Measurements from ENCODE around the gene HMOX2. TPM values are rescaled to one million over a fixed set of nuclear protein-coding genes. Genes with fewer than 3 reads are reported as not detected.

HMOX2 gene
- polyA plus RNA-seq, 2 of the 4 experiments (the other 2 are of a cell fraction), result 35.4 to 47.7 TPM

DNA sequence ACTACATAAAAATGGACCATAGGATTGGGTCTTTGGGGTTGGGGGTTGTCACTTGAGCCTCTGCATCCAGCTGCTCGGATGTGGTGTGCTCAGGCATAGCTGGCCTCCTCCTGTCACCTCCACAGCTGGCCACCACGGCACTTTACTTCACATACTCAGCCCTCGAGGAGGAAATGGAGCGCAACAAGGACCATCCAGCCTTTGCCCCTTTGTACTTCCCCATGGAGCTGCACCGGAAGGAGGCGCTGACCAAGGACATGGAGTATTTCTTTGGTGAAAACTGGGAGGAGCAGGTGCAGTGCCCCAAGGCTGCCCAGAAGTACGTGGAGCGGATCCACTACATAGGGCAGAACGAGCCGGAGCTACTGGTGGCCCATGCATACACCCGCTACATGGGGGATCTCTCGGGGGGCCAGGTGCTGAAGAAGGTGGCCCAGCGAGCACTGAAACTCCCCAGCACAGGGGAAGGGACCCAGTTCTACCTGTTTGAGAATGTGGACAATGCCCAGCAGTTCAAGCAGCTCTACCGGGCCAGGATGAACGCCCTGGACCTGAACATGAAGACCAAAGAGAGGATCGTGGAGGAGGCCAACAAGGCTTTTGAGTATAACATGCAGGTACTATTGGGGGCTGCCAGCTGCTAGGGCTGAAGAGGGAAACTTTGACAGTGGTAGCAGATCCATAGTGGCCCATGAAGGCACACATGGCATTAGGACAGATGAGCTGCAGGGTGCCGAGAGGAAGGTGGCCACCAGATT lies 31.6 kb downstream of the HMOX2 start:
- no peak overlapping the region for H3K4me2 ChIP-seq
- FAIRE-seq, result no peak
- TF ChIP-seq FOSL2 (IDR thresholded peaks at IDR 0.05), result no peak
- no peak for TF ChIP-seq FOSL2 (CRISPR knock-in tag; IDR thresholded peaks at IDR 0.05)
- TF ChIP-seq TP53 (CRISPR knock-in tag; IDR thresholded peaks at IDR 0.05), result no peak
- no peak for TF ChIP-seq POLR2AphosphoS2 (conservative IDR thresholded peaks at IDR 0.05; ENCODE audit: low read length)
- TF ChIP-seq, protein P1, sequence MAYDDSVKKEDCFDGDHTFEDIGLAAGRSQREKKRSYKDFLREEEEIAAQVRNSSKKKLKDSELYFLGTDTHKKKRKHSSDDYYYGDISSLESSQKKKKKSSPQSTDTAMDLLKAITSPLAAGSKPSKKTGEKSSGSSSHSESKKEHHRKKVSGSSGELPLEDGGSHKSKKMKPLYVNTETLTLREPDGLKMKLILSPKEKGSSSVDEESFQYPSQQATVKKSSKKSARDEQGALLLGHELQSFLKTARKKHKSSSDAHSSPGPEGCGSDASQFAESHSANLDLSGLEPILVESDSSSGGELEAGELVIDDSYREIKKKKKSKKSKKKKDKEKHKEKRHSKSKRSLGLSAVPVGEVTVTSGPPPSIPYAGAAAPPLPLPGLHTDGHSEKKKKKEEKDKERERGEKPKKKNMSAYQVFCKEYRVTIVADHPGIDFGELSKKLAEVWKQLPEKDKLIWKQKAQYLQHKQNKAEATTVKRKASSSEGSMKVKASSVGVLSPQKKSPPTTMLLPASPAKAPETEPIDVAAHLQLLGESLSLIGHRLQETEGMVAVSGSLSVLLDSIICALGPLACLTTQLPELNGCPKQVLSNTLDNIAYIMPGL (CRISPR knock-in tag; IDR thresholded peaks at IDR 0.05; ENCODE audit: borderline replicate concordance), result no peak
- no peak for TF ChIP-seq MAFK (IDR thresholded peaks at IDR 0.05; ENCODE audit: partially characterized antibody)
- TF ChIP-seq RARB (CRISPR knock-in tag; IDR thresholded peaks at IDR 0.05), result no peak
- TF ChIP-seq SREBF2 (IDR thresholded peaks at IDR 0.05), result no peak
- no peak for TF ChIP-seq SMC3 (IDR thresholded peaks at IDR 0.05)
- TF ChIP-seq, protein P2, sequence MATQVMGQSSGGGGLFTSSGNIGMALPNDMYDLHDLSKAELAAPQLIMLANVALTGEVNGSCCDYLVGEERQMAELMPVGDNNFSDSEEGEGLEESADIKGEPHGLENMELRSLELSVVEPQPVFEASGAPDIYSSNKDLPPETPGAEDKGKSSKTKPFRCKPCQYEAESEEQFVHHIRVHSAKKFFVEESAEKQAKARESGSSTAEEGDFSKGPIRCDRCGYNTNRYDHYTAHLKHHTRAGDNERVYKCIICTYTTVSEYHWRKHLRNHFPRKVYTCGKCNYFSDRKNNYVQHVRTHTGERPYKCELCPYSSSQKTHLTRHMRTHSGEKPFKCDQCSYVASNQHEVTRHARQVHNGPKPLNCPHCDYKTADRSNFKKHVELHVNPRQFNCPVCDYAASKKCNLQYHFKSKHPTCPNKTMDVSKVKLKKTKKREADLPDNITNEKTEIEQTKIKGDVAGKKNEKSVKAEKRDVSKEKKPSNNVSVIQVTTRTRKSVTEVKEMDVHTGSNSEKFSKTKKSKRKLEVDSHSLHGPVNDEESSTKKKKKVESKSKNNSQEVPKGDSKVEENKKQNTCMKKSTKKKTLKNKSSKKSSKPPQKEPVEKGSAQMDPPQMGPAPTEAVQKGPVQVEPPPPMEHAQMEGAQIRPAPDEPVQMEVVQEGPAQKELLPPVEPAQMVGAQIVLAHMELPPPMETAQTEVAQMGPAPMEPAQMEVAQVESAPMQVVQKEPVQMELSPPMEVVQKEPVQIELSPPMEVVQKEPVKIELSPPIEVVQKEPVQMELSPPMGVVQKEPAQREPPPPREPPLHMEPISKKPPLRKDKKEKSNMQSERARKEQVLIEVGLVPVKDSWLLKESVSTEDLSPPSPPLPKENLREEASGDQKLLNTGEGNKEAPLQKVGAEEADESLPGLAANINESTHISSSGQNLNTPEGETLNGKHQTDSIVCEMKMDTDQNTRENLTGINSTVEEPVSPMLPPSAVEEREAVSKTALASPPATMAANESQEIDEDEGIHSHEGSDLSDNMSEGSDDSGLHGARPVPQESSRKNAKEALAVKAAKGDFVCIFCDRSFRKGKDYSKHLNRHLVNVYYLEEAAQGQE (IDR thresholded peaks at IDR 0.05), result no peak
- no peak for TF ChIP-seq RNF2 (IDR thresholded peaks at IDR 0.05; ENCODE audit: borderline replicate concordance, low read depth)
- no peak for TF ChIP-seq PHF8 (IDR thresholded peaks at IDR 0.05; ENCODE audit: borderline replicate concordance, low read depth)
- TF ChIP-seq TFCP2L1 (CRISPR knock-in tag; IDR thresholded peaks at IDR 0.05), result no peak
- CTCF ChIA-PET, result interaction anchor here (0.6 to 18.0 kb wide), 28 partner anchors 8 to 503 kb away, joined by 3 to 301 read pairs (median 7); partner anchors contain the start of genes CDIP1 and MGRN1
- DNase-seq (ENCODE audit: low read depth in 1 of 2, low spot score in 1 of 2), result no peak
- no peak for ATAC-seq
- WGBS (ENCODE audit: missing lambda C conversion rate), result 96% methylated on average over 17 of the region's 17 CpGs
- no peak overlapping the region for H3K27ac ChIP-seq
- H3K9me3 ChIP-seq, result no peaks in the 10 kb centered on the region
- POLR2A ChIA-PET, result interaction anchor here (1.9 kb wide), 1 partner anchor 33 kb away, joined by 5 read pairs; the partner anchor contains the start of gene NMRAL1
- H3K4me1 ChIP-seq, result no peaks in the 10 kb centered on the region
- H3K4me3 ChIP-seq, result no peak overlapping the region

DNA sequence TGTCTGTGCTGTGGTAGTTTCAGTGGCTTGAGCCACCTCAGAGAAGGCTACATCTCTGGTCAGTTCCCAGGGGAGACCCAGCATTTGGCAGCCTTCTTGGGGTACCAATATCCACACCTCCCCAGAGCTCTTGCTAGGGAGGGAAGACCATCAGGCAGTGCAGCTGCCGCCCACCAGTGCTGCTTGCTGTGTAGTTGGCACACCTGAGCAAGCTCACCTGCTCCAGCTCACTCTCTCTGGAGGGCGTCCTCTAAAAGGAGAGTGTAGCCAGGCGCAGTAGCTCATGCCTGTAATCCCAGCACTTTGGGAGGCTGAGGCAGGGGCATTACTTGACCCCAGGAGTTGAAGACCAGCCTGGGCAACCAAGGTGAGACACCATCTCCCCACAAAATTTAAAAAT lies 32.6 kb downstream of the HMOX2 start:
- WGBS (ENCODE audit: missing lambda C conversion rate), result 100% methylated on average over 1 of the region's 3 CpGs
- H3K4me2 ChIP-seq, result no peak overlapping the region
- ATAC-seq, result no peak
- DNase-seq (ENCODE audit: low read depth in 1 of 2, low spot score in 1 of 2), result no peak
- no peaks in the 10 kb centered on the region for H3K4me1 ChIP-seq
- no peak for TF ChIP-seq NR3C1 (IDR thresholded peaks at IDR 0.05)
- TF ChIP-seq, protein P3, sequence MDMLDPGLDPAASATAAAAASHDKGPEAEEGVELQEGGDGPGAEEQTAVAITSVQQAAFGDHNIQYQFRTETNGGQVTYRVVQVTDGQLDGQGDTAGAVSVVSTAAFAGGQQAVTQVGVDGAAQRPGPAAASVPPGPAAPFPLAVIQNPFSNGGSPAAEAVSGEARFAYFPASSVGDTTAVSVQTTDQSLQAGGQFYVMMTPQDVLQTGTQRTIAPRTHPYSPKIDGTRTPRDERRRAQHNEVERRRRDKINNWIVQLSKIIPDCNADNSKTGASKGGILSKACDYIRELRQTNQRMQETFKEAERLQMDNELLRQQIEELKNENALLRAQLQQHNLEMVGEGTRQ (IDR thresholded peaks at IDR 0.05), result no peak
- TF ChIP-seq EP300 (IDR thresholded peaks at IDR 0.05), result no peak
- TF ChIP-seq, protein P4, sequence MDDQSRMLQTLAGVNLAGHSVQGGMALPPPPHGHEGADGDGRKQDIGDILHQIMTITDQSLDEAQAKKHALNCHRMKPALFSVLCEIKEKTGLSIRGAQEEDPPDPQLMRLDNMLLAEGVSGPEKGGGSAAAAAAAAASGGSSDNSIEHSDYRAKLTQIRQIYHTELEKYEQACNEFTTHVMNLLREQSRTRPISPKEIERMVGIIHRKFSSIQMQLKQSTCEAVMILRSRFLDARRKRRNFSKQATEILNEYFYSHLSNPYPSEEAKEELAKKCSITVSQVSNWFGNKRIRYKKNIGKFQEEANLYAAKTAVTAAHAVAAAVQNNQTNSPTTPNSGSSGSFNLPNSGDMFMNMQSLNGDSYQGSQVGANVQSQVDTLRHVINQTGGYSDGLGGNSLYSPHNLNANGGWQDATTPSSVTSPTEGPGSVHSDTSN (IDR thresholded peaks at IDR 0.05), result no peak
- no peak for TF ChIP-seq KDM1A (IDR thresholded peaks at IDR 0.05; ENCODE audit: low read depth)
- no peak for TF ChIP-seq GATA3 (IDR thresholded peaks at IDR 0.05; ENCODE audit: borderline replicate concordance)
- TF ChIP-seq ZFP36 (IDR thresholded peaks at IDR 0.05; ENCODE audit: borderline replicate concordance, partially characterized antibody), result no peak
- TF ChIP-seq, protein P5, sequence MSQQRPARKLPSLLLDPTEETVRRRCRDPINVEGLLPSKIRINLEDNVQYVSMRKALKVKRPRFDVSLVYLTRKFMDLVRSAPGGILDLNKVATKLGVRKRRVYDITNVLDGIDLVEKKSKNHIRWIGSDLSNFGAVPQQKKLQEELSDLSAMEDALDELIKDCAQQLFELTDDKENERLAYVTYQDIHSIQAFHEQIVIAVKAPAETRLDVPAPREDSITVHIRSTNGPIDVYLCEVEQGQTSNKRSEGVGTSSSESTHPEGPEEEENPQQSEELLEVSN (IDR thresholded peaks at IDR 0.05; ENCODE audit: borderline replicate concordance, low read depth), result no peak
- no peak for FAIRE-seq
- POLR2A ChIA-PET, result interaction anchor here (1.9 kb wide), 1 partner anchor 34 kb away, joined by 5 read pairs; the partner anchor contains the start of gene NMRAL1
- H3K9me3 ChIP-seq, result no peaks in the 10 kb centered on the region
- CTCF ChIA-PET, result interaction anchor here (0.8 to 18.0 kb wide), 11 partner anchors 9 to 448 kb away, joined by 3 to 301 read pairs (median 26); partner anchors contain the start of gene CDIP1
- H3K27ac ChIP-seq, result no peak overlapping the region
- H3K4me3 ChIP-seq, result no peak overlapping the region
